SKM-1 treated with dmso at 0.1 percent for 144 hours (cell line): ENCODE measurements around the gene CALN1.
"Not testable (repeated sequence)": the region's sequence is repeated elsewhere in the genome, so short reads cannot be mapped to it uniquely, and the experiment has no call there.

ENCODE experiments used
- DNase-seq: peaks from one replicate; lab custom pipeline; 2025; ENCODE audit not compliant: unreplicated experiment; lab: John Stamatoyannopoulos, UW

The CALN1 gene

DNA sequence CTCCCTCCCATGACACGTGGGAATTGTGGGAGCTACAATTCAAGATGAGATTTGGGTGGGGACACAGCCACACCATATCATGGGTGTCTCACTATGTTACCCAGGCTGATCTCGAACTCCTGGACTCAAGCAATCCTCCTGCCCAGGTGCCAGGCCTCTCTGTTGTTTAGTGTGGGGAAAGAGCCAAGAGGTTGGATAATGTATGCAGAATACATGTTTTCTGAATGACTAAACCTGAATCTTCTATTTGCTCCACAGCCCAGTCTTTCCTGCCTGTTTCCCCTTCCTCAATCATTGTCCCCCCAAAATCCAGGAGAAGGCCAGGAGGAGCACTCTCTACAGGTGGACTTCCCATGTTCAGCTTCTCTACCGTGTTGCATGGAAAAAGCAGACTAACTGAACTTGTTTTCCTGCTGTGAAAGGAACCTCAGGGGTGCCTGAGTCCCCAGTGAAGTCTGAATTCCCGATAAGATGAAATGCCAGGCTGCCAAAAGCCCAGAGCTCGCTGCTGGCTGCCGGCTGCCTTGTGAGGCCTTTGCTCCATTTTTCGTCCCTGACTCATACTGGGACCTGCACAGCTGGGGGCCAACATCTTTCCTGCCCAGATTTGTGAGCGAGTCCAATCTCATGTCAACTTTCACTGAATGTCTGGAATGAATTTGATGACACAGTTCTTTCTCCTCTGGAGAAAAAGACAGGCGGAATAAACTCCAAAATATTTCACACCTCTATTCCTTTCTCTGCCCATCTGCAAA, 588.0 kb downstream of the CALN1 start:
- no peak for DNase-seq

DNA sequence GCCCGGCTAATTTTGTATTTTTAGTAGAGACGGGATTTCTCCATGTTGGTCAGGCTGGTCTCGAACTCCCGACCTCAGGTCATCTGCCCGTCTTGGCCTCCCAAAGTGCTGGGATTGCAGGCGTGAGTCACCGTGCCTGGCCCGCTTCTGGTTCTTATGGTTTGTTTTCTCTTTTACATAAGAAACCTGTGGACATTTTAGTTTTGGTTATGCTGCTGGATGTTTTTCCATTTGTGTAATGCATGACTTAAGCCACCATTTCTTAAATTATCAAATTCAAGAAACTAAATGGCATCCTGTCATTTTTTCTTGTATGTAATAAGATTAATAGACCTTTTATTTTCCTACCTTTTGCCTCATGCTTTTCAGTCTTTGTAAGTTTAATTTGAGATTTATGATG, 589.7 kb downstream of the CALN1 start:
- DNase-seq: not testable (repeated sequence)

DNA sequence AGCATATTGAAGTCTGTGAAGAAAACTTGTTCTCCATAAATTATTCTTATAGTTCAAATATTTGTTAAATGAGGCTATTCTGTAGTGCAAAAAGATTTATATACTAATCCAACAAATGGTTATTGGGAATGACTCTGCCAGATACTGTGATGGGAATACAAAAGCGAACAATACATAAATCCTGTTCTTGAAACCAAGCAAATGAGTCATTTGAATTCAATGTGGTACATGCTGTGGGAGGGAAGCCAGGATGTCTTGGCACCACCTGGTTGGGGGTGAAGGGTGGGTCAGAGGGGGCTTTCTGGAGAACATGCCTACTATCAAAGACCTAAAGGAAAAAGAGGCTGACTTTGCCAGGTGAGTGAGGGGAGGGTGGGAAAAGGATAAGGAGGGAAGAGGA, 594.2 kb downstream of the CALN1 start:
- no peak for DNase-seq

DNA sequence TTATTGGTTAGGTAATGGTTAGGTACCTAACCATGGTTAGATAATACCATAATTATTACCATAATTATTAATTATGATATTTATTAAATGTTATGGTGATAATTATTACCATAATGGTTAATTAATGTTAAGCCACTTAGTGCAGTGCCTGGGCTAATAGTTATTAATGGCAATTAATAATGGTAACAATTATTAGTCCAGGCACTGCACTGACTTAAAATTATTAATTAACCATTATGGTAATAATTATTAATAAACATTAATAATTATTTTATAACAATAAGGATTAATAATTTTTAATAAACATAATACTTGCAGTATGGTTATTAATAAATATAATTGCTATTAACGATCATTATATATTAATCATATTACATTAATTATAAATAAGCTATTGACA, 604.0 kb downstream of the CALN1 start:
- no peak for DNase-seq

DNA sequence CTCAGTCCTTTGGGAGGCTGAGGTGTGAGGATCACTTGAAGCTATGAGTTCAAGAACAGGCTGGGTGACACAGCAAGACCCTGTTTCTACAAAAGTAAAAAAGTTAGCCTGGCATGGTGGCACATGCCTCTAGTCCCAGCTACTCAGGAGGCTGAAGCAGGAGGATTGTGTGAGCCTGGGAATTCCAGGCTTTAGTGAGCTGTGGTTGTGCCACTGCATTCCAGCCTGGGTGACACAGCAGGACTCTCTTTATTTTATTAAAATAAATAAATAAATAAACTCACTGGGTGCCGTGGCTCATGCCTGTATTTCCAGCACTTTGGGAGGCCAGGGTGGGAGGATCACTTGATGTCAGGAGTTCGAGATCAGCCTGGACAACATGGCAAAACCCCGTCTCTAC, 607.9 kb downstream of the CALN1 start:
- no peak for DNase-seq

DNA sequence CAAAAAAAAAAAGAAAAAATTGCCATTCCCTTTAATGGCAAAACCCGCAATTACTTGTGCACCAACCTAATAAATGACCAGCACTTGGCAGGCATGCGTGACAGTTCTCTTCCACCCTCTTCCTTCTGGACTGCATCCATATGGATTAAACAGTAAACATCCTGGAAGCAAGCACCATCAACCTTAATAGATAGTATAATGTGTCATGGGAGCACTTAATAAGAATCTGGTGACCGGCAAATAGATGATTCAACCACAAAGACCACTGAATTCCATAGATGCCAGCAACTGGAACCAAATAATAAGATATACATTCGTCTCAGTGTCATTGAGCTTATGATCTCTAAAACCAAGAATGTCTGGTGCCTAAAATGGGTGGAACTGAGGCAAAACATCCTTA, 610.2 kb downstream of the CALN1 start:
- DNase-seq: no peak

DNA sequence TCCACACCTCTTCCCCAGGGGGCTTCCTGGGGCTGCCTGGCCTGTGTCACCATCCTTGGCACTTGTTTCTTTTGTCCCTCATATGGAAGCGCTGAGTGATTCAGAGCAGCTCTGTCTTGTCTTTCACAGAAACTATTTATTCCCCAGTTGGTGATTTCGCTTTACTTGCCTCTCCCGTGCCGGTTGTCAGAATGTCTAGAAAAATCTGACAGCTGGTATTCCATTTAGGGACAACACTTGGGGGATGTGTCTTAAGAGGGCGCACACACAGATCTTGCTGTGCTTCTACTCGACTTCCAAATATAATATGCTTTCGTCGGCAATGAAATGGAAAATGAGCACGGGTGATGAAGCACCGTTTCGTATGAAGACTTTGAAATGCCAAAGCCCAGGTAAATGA, 611.8 kb downstream of the CALN1 start:
- DNase-seq: no peak

DNA sequence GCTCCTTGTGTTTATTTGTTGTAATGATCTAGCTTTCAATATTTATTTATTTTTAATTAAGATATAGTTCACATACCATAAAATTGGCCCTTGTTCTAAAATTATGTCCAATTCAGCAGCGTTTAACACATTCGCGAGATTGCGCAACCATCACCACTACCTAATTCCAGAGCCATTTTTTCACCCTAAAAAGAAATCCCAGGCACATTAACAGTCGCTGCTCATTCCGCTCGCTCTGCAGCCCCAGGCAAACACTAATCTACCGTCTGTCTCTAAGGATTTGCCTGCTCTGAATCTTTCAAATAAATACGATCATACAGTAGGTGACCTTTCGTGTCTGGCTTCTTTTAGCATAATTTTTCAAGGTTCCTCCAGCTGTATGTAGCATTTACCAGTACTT, 616.7 kb downstream of the CALN1 start:
- DNase-seq: no peak

DNA sequence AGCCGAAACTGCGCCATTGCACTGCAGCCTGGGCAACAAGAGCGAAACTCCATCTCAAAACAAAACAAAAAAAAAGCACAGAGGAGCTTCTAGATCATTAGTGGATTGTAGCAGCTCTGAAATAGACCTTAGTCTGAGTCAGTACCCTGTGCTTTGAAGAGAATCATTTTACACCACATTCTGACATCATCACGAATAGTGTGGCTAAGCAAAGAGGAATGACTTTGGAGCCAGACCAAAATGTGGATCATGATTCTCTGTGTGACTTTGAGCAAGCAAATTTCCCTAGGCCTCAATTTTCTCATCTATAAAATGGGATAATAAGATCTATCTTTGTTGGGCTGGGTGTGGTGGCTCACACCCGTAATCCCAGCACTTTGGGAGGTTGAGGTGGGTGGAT, 618.9 kb downstream of the CALN1 start:
- no peak for DNase-seq

DNA sequence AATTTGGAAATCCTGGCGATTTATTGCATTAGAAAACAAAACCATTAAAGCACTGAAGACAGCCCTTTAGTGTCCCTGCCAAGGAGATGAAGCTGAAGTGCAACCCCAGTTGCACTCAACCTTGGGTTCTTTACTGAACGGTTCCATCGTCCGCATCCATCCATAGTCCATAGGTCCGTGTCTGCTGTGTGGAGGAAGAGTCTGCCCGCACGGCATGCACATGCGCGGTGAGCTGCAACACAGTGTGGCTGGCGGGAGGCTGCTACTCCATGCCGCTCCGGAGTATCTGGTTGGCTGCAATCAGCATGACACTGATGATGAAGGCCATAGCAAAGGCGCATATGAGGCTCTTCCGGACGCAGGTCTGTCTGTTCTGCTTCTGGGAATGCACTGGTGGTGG, 624.6 kb downstream of the CALN1 start:
- DNase-seq: no peak

DNA sequence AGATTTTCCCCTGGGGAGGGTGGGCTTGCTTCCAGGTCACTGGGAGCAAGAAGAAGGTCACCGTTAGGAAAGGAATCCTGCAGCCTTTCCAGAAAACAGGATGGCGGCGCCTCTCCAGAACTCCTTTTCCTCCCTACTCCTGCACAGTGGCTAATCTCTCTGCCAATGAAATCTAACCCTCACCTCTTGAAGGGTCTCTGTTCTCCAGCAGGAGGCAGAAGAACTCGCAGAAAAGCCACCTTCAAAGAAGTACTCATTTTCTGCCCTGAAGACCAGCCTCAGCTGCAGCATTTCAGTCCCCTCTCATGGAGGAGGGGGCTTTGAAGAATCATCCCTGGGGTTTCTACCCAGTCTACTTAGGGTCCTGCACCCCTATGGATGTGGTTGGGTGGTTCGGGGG, 626.9 kb downstream of the CALN1 start:
- DNase-seq: no peak

DNA sequence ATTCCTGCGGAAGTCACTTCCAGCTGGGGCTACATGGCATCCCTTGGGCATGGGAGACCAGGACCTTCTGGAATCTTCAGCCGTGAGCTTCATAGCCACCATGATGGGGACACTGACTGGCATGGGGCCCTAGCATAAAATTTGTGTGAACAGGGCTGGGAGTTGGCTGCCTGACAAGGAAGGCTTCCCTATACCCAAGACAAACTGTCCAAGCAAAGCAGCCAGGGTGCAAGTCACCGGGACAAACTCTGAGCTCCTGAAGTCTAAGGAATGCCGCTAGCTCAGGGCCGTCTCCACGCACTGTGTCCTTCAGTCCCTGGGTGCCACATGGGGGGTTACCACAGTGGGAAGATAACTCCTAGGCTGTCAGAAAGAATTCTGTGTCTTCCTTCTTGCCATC, 627.4 kb downstream of the CALN1 start:
- no peak for DNase-seq

DNA sequence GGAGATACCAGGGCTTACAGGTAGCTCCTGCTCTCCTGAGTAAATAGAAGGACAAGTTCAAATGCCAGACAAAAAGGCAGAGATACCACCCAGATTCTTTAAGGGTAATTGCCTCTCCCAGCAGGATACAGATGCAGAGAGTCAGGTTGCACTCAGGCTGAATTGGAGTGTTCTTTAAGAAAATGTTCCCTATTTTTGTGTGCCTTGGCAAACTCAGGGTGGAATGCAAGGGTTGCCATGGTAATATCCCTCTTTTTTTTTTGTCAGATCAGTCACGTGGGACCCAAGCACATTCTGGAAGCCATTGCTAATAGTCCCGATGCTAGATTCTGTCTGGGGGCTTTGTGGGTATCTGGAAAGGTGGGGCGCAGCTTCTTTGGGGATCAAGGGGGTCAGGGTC, 628.0 kb downstream of the CALN1 start:
- no peak for DNase-seq

DNA sequence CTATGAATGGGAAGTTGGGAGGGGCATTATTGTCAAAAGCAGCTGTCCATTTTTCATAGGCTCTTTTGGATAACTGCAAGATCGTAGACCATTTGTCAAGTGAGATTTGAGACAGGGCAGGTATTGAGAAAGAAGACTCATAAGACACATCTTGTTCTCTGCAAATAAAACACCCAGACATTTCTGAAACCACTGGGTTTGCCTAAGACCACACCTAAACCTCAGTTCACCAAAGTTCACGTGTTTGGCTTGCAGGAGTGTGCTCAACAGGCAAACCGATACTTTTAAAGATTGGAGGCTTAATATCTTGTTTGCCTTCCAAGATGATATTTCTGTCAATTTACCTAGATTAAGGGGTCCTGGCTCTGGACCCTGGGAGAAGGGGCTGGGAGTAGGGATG, 628.4 kb downstream of the CALN1 start:
- DNase-seq: no peak

DNA sequence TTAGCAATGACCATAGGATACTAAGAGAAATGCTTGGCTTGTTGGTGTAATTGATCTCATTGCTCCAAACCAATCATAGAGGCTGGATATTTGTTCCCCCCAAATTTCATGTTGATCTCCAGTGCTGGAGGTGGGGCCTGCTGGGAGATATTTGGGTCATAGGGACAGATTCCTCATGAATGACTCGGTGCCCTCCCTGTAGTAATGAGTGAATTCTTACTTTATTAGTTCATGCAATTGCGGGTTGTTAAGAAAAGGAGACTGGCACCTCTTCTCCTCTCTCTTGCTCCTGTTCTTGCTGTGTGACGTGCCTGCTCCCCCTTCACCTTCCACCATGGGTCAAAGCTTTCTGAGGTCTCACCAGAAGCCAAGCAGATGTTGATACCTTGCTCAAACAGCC, 630.1 kb downstream of the CALN1 start:
- DNase-seq: no peak

DNA sequence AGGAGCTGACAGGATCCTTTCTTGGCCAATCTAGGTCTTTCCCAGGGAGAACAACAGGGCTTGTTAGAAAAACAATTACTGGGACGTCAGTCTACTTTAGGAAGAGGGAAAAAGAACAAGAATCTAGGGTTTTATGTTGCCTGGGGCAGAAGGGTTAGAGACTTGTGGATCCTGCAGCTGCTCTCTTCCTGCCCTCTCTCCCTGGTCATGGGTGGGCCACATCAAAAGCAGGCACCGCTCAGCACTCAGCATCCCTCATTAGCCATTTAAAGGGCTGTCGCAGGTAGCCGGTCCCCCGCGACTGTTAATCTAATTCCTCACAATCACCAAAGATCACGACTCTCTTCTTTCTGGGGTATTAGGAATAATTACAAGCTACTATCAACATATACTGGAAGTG, 631.9 kb downstream of the CALN1 start:
- no peak for DNase-seq

DNA sequence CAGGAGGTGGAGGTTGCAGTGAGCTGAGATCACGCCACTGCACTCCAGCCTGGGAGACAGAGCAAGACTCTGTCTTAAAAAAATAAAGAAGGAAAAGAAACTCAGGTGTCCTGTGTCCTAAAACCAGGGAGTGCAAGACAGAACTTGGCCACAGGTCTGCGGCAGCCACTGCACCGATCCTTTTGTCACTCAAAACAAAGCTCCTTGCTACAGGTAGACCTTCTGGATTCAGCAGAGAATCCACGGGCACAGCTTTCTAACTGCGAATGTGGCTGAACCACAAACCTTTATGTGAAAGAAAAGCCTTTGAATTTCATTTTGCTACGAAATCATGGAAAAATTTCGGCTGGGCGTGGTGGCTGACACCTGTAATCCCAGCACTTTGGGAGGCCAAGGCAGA, 634.9 kb downstream of the CALN1 start:
- DNase-seq: no peak

DNA sequence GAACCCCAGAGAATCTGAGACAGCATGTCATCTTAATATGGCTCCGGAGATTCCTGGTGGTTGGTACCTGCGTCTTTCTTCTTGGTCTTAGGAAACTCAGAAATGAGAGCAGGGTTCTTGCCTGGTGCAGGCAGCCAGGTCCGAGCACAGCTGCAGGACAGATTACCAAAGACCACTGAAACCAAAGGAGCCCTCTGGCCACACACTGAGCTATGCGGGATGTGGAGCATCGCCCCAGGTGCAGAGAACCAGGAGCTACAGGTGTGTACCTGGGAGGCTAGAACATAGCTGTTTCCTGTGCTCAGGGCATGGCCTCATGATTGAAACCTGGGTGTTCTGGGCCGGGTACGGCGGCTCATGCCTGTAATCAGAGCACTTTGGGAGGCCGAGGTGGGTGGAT, 635.4 kb downstream of the CALN1 start:
- DNase-seq: no peak

DNA sequence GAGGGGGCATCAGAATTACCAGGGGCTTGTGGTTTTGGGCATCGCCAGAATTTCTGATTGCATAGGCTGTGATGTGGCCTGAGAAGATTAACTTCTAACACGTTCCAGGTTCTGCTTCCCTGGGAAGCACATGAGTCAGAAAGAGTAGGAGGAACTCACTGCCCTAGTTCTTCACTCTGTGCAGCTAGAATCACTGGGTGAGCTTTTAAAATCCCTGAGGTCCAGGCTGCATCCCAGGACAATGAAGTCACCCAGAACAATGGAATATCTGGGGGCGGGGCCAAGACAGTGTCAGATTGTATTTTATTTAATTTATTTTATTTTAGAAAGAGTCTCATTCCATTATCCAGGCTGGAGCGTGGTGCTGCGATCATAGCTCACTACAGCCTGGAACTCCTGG, 636.5 kb downstream of the CALN1 start:
- DNase-seq: no peak

DNA sequence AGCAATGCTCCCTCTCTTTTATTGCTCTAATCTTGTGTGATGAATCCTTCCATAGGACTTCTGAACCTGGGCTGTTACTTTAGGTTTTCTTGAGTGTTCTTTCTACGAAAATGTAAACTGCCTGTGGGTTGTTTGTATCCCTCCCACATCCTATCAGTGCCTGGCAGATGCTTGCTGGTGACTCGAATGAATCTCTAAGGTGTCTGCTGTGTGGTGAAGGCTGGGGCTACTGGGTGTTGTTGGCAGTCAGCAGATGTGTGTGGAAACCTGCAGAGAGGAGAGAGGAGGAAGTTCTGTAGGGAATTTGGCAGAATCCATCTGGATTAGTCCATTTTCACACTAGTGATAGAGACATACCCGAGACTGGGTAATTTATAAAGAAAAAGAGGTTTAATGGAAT, 639.4 kb downstream of the CALN1 start:
- DNase-seq: no peak

DNA sequence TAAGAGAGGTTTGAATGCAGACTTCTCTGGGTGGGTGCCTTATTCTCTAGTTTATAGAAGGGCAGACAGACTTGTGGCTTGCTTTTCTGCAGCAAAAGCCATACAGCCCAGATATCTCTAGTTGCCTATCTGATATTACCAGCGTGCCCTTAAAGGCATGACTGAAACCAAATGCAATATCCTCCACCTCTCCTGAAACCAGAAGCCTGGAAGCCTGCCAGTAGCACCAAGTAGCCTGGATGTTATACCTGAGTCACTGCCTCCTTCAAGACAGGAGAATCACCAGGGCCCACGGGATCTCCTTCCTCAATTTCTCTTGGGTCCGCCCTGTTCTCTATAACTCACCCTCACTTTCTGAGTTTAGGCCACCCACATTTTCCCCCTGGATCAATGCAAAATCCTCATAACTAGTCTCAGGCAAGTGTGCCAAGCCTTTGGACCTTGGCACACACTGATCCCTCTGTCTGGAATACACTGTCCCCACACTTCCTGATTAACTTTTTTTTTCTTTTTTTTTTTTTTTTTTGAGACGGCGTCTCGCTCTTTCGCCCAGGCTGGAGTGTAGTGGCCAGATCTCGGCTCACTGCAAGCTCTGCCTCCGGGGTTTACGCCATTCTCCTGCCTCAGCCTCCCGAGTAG, 641.8 kb downstream of the CALN1 start:
- no peak for DNase-seq

DNA sequence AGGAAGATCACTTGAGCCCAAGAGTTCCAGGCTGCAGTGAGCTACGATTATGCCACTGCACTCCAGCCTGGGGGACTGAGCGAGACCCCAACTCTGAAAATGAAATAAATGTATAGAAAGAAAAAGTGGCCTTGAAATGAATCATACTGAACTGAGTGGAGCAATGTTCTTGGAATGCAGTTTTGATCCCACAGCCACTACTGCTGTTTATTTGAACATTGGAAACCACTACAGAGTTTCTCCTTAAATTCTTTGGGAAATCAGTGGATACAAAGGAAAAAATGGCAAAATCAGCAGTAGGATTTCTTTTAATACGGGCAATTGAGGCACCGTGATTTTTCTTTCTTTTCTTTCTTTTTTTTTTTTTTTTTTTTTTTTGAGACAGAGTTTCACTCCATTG, 642.8 kb downstream of the CALN1 start:
- DNase-seq: no peak

DNA sequence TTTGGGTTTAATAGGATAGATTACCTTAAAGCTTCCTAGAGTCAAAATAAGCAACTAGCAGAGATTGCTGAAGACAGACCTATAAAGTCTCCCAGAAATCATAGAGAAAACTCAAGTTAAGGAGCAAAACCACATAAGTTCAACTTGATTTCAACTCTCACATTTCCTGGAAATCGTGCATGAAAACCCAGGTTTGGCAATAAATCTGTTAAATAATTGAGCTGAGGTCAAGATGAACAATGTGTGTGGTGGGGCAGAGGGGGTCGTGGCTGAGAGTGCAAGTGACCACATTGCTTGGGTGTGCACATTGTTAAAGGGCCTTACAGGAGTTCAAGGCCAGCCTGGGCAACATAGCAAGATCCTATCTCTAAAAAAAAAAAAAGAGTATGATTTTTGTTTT, 643.7 kb downstream of the CALN1 start:
- no peak for DNase-seq
